ENCODE measurements around the gene UBTF. TPM values are rescaled to one million over a fixed set of nuclear protein-coding genes. Genes with fewer than 3 reads are reported as not detected.

UBTF gene
- total and polyA plus RNA-seq, 4 experiments from 2014 or later: 12.2 to 264 (median 157) TPM

DNA sequence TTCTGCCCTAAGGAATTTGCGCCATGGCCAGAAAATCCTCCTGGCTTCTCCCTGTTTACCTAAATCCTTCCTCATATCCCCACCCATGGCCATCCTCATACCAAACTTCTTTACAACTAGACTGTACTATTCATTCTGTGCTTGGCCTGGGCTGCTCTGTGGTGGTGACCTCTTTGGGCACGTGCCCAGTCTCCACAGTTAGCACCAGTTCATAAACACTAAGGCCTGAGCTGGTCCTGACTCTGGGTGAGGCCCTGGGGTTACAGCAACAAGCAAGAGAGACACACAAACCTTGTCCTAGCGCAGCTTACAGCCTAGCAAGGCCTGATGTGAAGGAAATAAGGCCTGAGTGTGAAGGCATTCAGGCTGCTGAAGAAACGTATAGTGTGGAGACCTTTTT is 16.7 kb downstream of the UBTF start:
- POLR2A ChIA-PET (ENCODE audit: partially characterized antibody): interaction anchor here (1.1 to 10.5 kb wide), 4 partner anchors 13 to 143 kb away, joined by 3 to 325 read pairs (median 75); partner anchors contain the start of genes GRN, SLC25A39, TMUB2 and UBTF
- H3K36me3 Mint-ChIP-seq: peaks cover 3 to 26% of the 10 kb centered on the region in 2 donors
- intact Hi-C loops (cut with micrococcal nuclease): no loop called here

DNA sequence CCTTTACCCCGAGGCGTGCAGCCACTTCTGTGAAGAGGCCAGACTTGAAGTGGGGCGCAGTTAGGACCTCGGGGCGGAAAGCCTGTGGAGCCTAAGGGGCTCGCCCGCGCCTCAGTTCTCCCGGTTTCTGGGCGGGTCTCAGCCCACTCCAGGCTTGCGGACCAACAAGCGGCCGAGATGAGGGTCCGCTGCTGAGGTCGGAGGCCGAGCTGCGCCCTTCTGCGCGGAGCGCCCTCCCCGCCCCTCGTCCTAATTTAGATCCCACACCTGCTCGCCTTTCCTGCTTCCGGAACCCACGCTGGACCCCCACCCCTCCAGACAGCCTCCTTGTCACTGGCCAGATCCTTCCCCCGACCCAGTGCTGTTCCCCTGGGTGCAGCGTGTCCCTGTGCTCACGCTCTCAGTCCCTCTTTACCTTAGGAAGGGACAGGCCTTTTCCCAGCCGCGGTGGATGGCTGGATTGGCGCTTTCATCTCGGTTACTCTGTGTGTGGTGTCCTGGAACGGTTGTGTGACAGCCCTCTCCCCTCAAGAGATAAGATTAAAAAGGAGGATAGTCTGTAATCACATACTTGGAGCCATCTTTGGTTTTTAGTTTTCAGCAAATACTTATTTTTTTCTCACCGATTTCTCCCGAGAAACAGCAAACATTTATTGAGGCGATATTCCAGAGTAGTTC is 18.9 kb downstream of the UBTF start:
- peak overlapping the region; percentile 82 to 88 for H3K4me3 ChIP-seq (ENCODE audit: low read length in 2 of 2)
- no peaks in the 10 kb centered on the region for H3K27me3 ChIP-seq (ENCODE audit: insufficient read depth, low read length)
- H3K27me3 Mint-ChIP-seq: no peaks in the 10 kb centered on the region
- intact Hi-C loops (cut with micrococcal nuclease): loop anchor here (1.0 to 2.0 kb wide), 5 partner anchors 10 to 134 kb away; partner anchors contain the start of genes LSM12, SLC25A39 and TMUB2
- no peak for DNase-seq
- H3K36me3 ChIP-seq (ENCODE audit: insufficient read depth, low read length): peaks cover 13% of the 10 kb centered on the region
- CTCF ChIA-PET (ENCODE audit: partially characterized antibody): interaction anchor here (1.0 to 3.8 kb wide), 5 partner anchors 10 to 290 kb away, joined by 3 to 39 read pairs (median 4); no protein-coding TSS in a partner anchor
- peaks cover 43% of the 10 kb centered on the region for H3K4me1 ChIP-seq (ENCODE audit: insufficient read depth, low read length)
- H3K4me1 Mint-ChIP-seq: peaks cover 30 to 55% (median 42%) of the 10 kb centered on the region in 4 donors
- peak overlapping the region; percentile 82 to 94 (median 90) for H3K4me3 Mint-ChIP-seq
- peak overlapping the region; percentile 89 to 98 (median 95) for H3K27ac Mint-ChIP-seq
- H3K9me3 ChIP-seq (ENCODE audit: control insufficient read depth in 1 of 2, low read length in 2 of 2): no peaks in the 10 kb centered on the region
- H3K9me3 Mint-ChIP-seq: peaks cover 0 to under 1% (median 0%) of the 10 kb centered on the region in 8 donors
- POLR2A ChIA-PET (ENCODE audit: partially characterized antibody): interaction anchor here (0.8 to 10.5 kb wide), 9 partner anchors 13 to 154 kb away, joined by 3 to 325 read pairs (median 7); partner anchors contain the start of genes GRN, HDAC5, SLC25A39 and TMUB2
- H3K36me3 Mint-ChIP-seq: peaks cover 9 to 33% of the 10 kb centered on the region in 2 donors
- H3K27ac ChIP-seq (ENCODE audit: low read depth, low read length): peak overlapping the region; percentile 82

More for the DNA sequence above, 16.7 kb downstream of the UBTF start:
- Histone ChIP-seq H3K27me3 (ENCODE audit: insufficient read depth, low read length) (no peaks in the 10 kb centered on the region), H3K4me3 (ENCODE audit: low read length in 2 of 2) (no peak overlapping the region), H3K27ac (ENCODE audit: low read depth, low read length) (no peak overlapping the region), H3K36me3 (ENCODE audit: insufficient read depth, low read length) (peaks cover 8% of the 10 kb centered on the region), H3K9me3 (ENCODE audit: control insufficient read depth in 1 of 2, low read length in 2 of 2) (no peaks in the 10 kb centered on the region), H3K4me1 (ENCODE audit: insufficient read depth, low read length) (peaks cover 32% of the 10 kb centered on the region)
- Mint-ChIP-seq H3K9me3 (no peaks in the 10 kb centered on the region), H3K4me1 (peaks cover 30 to 48% (median 40%) of the 10 kb centered on the region in 4 donors), H3K27ac (peak overlapping the region in 6 of 7 donors; percentile 9 to 94 (median 71)), H3K27me3 (no peaks in the 10 kb centered on the region), H3K4me3 (peak overlapping the region in 4 of 8 donors; percentile 1 to 69 (median 44))
- no peak for DNase-seq
- CTCF ChIA-PET (ENCODE audit: partially characterized antibody): interaction anchor here (0.6 to 3.8 kb wide), 7 partner anchors 8 to 516 kb away, joined by 3 to 39 read pairs (median 4); partner anchors contain the start of gene TMUB2

DNA sequence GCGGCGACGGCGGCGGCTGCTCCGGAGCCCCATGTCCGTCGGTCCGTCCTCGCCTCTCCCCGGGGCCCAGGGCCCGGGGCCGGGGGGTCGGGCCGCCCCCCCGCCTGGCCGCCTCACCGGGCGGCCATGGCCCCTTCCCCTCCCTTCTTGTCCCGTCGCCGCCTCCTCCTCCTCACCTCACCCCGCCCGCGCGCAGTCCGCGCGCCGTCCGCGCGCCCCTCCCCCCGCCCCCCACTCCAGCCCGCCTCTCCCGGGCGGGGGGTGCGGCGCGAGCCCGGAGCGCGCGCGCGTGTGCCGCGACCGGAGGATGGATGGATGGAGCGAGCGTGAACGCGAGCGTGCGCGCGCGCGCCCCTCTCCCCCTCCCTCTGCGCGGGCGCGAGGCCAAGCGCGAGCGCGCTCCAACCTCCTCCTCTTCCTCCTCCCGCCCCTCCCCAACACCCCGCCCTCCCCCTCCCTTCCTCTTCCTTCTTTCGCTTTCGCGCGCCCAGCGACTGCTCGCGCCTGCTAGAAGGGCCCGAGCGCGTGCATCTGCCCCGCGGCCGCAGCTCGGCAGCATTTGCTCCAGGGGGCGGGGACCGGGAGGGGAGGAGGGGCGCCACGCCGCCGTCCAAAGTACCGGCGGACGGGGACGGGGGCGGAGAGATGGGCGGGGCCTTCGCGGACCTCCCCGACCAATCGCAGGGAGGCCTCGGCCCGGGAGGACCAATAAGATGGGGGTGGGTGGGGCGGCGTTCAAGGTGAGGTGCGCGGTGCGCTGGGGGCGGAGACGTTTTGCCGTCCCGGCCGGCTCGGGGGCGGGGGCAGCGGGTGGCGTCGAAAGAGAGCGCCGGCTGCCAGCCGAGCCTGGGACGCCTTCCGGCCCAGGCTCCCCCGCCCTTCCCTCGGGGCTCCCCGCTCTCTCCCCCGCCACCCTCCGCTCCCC is 19.7 kb downstream of the UBTF start, which contains the start of gene ATXN7L3:
ATXN7L3 (minus strand) TSS at position 332 of the 925 bp plus-strand sequence. CDS start 1,814 bp downstream, outside the sequence.
- Mint-ChIP-seq H3K9me3 (peaks cover 0 to 2% (median 0%) of the 10 kb centered on the region in 8 donors), H3K36me3 (peaks cover 9 to 41% of the 10 kb centered on the region in 2 donors), H3K4me1 (peaks cover 30 to 58% (median 40%) of the 10 kb centered on the region in 4 donors), H3K4me3 (peak within 1 kb of the TSS; percentile 90 to 94 (median 92)), H3K27ac (peak within 1 kb of the TSS; percentile 89 to 98 (median 96)), H3K27me3 (no peaks in the 10 kb centered on the region)
- Histone ChIP-seq H3K27me3 (ENCODE audit: insufficient read depth, low read length) (no peaks in the 10 kb centered on the region), H3K36me3 (ENCODE audit: insufficient read depth, low read length) (peaks cover 21% of the 10 kb centered on the region), H3K4me1 (ENCODE audit: insufficient read depth, low read length) (peaks cover 43% of the 10 kb centered on the region), H3K9me3 (ENCODE audit: control insufficient read depth in 1 of 2, low read length in 2 of 2) (no peaks in the 10 kb centered on the region), H3K27ac (ENCODE audit: low read depth, low read length) (peak within 1 kb of the TSS; percentile 82), H3K4me3 (ENCODE audit: low read length in 2 of 2) (peak within 1 kb of the TSS; percentile 82 to 88)
- CTCF ChIA-PET (ENCODE audit: partially characterized antibody): no interaction called here
- POLR2A ChIA-PET (ENCODE audit: partially characterized antibody): interaction anchor here (1.2 to 10.5 kb wide), 7 partner anchors 12 to 155 kb away, joined by 4 to 325 read pairs (median 7); partner anchors contain the start of genes GRN, HDAC5, SLC25A39 and TMUB2
- DNase-seq: peak; percentile 96 to 99 (median 98)
- intact Hi-C loops (cut with micrococcal nuclease): loop anchor here (1.0 to 2.0 kb wide), 6 partner anchors 10 to 133 kb away; partner anchors contain the start of genes HROB, LSM12, SLC25A39 and TMUB2

DNA sequence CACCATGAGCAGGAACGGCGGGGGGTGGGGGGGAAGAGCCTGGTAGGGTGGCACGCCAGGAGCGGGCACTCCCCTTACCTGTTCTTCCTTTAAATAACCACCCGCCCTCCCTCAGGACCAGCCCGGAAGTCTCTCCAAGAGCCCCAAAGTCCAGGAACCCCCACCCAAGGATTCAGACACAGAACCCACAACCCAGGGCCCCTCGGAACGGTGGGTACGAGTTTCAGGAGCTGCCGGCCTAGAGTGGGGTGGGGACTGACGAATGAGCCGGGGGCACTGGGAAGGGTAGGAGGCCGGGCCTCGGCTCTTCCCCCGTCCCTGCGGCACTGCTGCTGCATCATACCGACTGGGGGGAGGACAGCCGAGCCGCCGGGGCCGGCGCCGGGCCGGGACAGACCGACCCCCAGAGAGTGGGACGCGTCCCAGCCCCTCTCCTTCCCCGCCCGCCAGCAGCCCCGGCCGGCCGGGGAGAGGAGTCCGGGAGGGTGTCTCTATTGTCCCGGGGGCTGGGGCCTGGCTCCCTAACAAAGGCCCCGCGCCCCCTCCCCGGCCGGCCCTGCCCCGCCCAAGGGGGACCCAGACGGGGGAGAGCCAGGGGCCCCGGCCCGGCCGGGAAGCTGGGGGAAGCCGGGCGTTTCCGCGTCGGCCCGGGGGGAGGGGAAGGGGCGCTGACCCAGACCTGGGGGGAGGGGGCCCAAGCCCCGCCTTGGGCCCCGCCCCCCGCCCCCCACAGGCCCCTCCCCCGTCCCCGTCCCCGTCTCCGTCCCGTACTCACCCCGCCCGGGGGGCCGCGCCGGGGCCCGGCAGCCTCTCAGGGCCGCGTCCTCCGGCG is 20.5 kb downstream of the UBTF start:
- POLR2A ChIA-PET (ENCODE audit: partially characterized antibody): interaction anchor here (0.6 to 10.5 kb wide), 9 partner anchors 8 to 156 kb away, joined by 3 to 325 read pairs (median 7); partner anchors contain the start of genes G6PC3, GRN, HDAC5 and SLC25A39
- peaks cover 9 to 49% of the 10 kb centered on the region in 2 donors for H3K36me3 Mint-ChIP-seq

GRCh38 chr17:44197980-44198720 is 21.3 kb downstream of the UBTF start:
- peak; percentile 64 to 72 (median 71) for DNase-seq

More for the DNA sequence above, 20.5 kb downstream of the UBTF start:
- Mint-ChIP-seq H3K4me1 (peaks cover 26 to 51% (median 38%) of the 10 kb centered on the region in 4 donors), H3K4me3 (peak overlapping the region; percentile 90 to 94 (median 92)), H3K27me3 (no peaks in the 10 kb centered on the region), H3K9me3 (peaks cover 0 to 2% (median 0%) of the 10 kb centered on the region in 8 donors), H3K27ac (peak overlapping the region; percentile 88 to 96 (median 94))
- Histone ChIP-seq H3K27ac (ENCODE audit: low read depth, low read length) (peak overlapping the region; percentile 80), H3K9me3 (ENCODE audit: control insufficient read depth in 1 of 2, low read length in 2 of 2) (no peaks in the 10 kb centered on the region), H3K4me3 (ENCODE audit: low read length in 2 of 2) (peak overlapping the region; percentile 38 to 67), H3K36me3 (ENCODE audit: insufficient read depth, low read length) (peaks cover 30% of the 10 kb centered on the region), H3K27me3 (ENCODE audit: insufficient read depth, low read length) (no peaks in the 10 kb centered on the region), H3K4me1 (ENCODE audit: insufficient read depth, low read length) (peaks cover 36% of the 10 kb centered on the region)
- intact Hi-C loops (cut with micrococcal nuclease): loop anchor here (1.0 kb wide), 1 partner anchor 58 kb away; the partner anchor contains the start of gene HROB
- CTCF ChIA-PET (ENCODE audit: partially characterized antibody): interaction anchor here (2.3 to 2.4 kb wide), 2 partner anchors 11 to 13 kb away, joined by 11 to 14 read pairs; partner anchors contain the start of gene TMUB2
- DNase-seq: peak; percentile 54 to 73 (median 61)

More at GRCh38 chr17:44197980-44198720, 21.3 kb downstream of the UBTF start:
- Mint-ChIP-seq H3K4me1 (peaks cover 18 to 44% (median 30%) of the 10 kb centered on the region in 4 donors), H3K9me3 (peaks cover 0 to 2% (median 0%) of the 10 kb centered on the region in 8 donors), H3K27me3 (no peaks in the 10 kb centered on the region), H3K36me3 (peaks cover 9 to 49% of the 10 kb centered on the region in 2 donors), H3K4me3 (peak overlapping the region; percentile 90 to 94 (median 92)), H3K27ac (peak overlapping the region; percentile 88 to 96 (median 94))
- peaks cover 38% of the 10 kb centered on the region for H3K36me3 ChIP-seq (ENCODE audit: insufficient read depth, low read length)
- peak overlapping the region; percentile 80 for H3K27ac ChIP-seq (ENCODE audit: low read depth, low read length)
- H3K4me1 ChIP-seq (ENCODE audit: insufficient read depth, low read length): peaks cover 29% of the 10 kb centered on the region
- intact Hi-C loops (cut with micrococcal nuclease): no loop called here
- peak overlapping the region; percentile 38 to 67 for H3K4me3 ChIP-seq (ENCODE audit: low read length in 2 of 2)
- no peaks in the 10 kb centered on the region for H3K27me3 ChIP-seq (ENCODE audit: insufficient read depth, low read length)
- CTCF ChIA-PET (ENCODE audit: partially characterized antibody): interaction anchor here (1.3 to 2.4 kb wide), 3 partner anchors 12 to 22 kb away, joined by 3 to 14 read pairs (median 11); partner anchors contain the start of gene TMUB2
- H3K9me3 ChIP-seq (ENCODE audit: control insufficient read depth in 1 of 2, low read length in 2 of 2): no peaks in the 10 kb centered on the region
- POLR2A ChIA-PET (ENCODE audit: partially characterized antibody): interaction anchor here (0.6 to 10.5 kb wide), 10 partner anchors 11 to 1119 kb away, joined by 3 to 325 read pairs (median 6); partner anchors contain the start of genes G6PC3, GRN, HDAC5 and SLC25A39
